SJCRH30 (cell line): ENCODE measurements around the gene IL20. TPM values are rescaled to one million over a fixed set of nuclear protein-coding genes. Genes with fewer than 3 reads are reported as not detected.
A peak's percentile ranks its signal among the peaks of the same experiment; 100 is the strongest.

ENCODE experiments used
- DNase-seq, 2 experiments: peaks; one replicate each; pipeline ENCODE4 v3.0.0-alpha.2; 2015 to 2020
- H3K27ac ChIP-seq: fragments of 250-450 bp; sonication (Bioruptor Pico); 2 replicates; pipeline ENCODE4 v1.5.1; 2020; ENCODE audit warnings: mild to moderate bottlenecking, moderate library complexity
- H3K27me3 ChIP-seq: fragments of 250-450 bp; sonication (Bioruptor Pico); 2 replicates; pipeline ENCODE4 v1.5.1; 2020; ENCODE audit warnings: mild to moderate bottlenecking, moderate library complexity
- H3K36me3 ChIP-seq: fragments of 250-450 bp; sonication (Bioruptor Pico); 2 replicates; pipeline ENCODE4 v1.5.1; 2020; ENCODE audit warnings: mild to moderate bottlenecking, moderate library complexity
- H3K4me1 ChIP-seq: fragments of 250-450 bp; sonication (Bioruptor Pico); 2 replicates; pipeline ENCODE4 v1.5.1; 2020; ENCODE audit warnings: mild to moderate bottlenecking, moderate library complexity
- H3K4me3 ChIP-seq: fragments of 250-450 bp; sonication (Bioruptor Pico); 2 replicates; pipeline ENCODE4 v1.5.1; 2020; ENCODE audit warnings: mild to moderate bottlenecking, moderate library complexity
- H3K9me3 ChIP-seq: fragments of 250-450 bp; sonication (Bioruptor Pico); replicated peaks from 2 replicates; pipeline ENCODE4 v1.5.1; 2020; ENCODE audit warnings: mild to moderate bottlenecking, moderate library complexity
- total RNA-seq: library from RNA; depleted of rRNA; stranded (reverse); fragments of >200 nt; shearing (Covaris generic); gene quantifications from 2 replicates; pipeline ENCODE4 v1.2.3, GENCODE V29; 2014; rRNA removed

Gene IL20, protein sequence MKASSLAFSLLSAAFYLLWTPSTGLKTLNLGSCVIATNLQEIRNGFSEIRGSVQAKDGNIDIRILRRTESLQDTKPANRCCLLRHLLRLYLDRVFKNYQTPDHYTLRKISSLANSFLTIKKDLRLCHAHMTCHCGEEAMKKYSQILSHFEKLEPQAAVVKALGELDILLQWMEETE
- total RNA-seq, result not detected in 2 replicates

DNA sequence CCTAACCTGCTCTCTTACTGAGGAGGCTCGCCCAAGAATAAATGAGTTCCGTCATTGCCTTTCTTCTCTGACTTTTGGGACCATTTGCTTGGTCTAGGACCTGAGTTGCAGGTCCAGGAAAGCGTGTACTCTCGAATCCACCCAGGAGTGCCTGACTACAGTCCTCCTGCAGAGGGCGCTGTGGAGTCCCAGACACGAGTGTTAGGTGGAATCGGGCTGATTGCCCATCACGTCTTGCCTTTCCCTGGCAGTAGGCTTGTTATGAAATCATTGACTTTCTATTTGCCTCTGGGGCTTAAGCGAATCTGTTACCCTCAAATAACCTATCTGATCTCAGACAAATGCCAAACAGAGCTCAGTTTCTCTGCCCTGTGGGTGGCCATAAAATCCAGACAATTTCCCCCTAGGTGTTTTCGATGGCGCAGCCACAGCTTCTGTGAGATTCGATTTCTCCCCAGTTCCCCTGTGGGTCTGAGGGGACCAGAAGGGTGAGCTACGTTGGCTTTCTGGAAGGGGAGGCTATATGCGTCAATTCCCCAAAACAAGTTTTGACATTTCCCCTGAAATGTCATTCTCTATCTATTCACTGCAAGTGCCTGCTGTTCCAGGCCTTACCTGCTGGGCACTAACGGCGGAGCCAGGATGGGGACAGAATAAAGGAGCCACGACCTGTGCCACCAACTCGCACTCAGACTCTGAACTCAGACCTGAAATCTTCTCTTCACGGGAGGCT, at the start of gene IL20:
TSS of gene IL20 (plus strand) at position 685 of the 733 bp plus-strand sequence. CDS start 230 bp downstream, outside the sequence.
- DNase-seq, result peak; percentile 69 to 82

DNA sequence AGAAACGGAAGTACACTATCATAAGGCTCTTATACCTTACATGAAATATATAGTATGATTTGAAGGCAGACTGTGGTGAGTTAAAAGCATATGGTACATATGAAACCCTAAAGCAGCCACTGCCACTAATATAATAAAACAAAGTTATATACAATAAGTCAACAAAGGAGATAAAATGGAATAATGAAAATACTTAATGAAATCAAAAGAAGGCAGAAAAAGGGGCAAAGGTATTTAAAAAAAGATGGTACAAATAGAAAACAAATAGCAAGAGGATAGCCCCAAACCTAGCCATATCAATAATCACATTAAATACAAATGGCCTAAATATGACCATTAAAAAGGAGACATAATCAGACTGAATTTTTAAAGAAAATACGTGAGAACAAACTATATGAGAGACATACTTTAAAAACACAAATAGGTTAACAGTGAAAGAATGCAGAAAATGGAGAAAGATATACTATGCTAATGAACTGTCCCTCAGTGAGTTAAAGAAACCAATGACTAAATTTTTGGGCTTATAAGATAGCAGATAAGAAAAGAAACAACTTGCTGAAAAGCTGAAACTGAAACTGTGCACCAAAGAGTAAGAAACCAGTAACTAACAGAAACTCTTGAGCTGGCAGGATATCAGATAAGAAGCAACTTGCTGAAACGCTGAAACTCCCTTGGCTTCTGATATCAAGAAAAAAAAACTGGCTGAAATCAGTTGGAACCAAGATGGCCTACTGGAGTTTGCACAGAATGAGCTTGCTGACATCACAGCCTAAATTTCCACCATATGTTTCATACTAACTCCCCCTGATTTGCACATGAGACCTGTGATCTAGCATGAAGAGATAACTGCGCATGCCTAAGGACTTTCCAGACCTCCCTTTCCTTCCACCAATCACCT, 48.8 kb upstream of the IL20 start:
- Histone ChIP-seq H3K36me3 (no peaks in the 10 kb centered on the region), H3K9me3 (no peaks in the 10 kb centered on the region; the same call in 1 of the 2 replicates), H3K4me3 (no peak overlapping the region), H3K27me3 (no peaks in the 10 kb centered on the region), H3K27ac (no peak overlapping the region), H3K4me1 (no peaks in the 10 kb centered on the region)
- DNase-seq, result no peak

More for the DNA sequence above, at the start of gene IL20:
- no peaks in the 10 kb centered on the region for H3K36me3 ChIP-seq
- peaks cover 4% of the 10 kb centered on the region for H3K27me3 ChIP-seq
- no peak within 1 kb of the TSS for H3K27ac ChIP-seq
- H3K4me1 ChIP-seq, result no peaks in the 10 kb centered on the region
- H3K4me3 ChIP-seq, result no peak within 1 kb of the TSS
- no peaks in the 10 kb centered on the region for H3K9me3 ChIP-seq

DNA sequence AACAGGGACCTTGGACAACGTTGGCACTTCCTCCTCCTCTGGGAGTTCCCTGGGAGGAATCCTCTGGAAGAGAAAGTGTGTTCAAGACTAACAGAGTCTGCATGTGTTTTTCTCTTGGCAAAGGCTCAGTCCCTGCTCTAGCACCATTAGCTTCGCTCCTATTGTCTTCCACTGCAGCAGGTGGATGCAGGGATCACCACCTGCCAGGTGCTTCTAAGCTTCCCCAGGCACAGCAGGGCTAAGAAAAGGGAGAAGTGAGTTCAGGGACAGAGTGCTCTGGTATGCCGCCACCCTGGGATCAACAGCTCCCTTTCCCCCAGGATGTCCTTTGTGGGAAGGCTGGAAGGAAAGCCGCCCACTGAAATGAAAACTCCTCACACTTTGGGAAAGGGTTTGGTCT, 43.9 kb upstream of the IL20 start:
- no peak for DNase-seq
- no peak overlapping the region for H3K27ac ChIP-seq
- H3K27me3 ChIP-seq, result no peaks in the 10 kb centered on the region

DNA sequence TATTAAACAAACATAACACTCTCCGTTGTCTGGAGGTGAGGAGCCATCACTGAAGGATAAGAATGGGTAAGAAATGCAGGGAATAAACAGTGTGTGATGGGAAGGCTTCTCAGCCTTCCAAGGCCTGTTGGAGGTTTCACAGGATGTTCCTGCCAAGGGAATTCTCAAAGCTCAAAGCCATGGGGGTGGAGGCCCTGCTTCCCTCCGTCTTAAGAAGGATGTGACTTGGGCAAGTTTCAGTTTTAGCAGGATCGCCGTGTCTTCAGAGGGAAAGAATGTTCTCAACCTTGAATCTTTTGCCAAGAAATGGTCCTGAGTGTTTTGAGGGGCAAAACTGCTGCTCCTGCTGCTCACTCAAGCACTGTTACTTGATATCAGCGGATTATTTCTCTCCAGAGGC, 41.7 kb upstream of the IL20 start:
- Histone ChIP-seq H3K36me3 (no peaks in the 10 kb centered on the region), H3K4me1 (0 out of 2 replicates have a peak, but pooled peaks cover 3% of the 10 kb centered on the region), H3K27ac (no peak overlapping the region), H3K4me3 (no peak overlapping the region), H3K27me3 (no peaks in the 10 kb centered on the region), H3K9me3 (no peaks in the 10 kb centered on the region)
- no peak for DNase-seq

More for the DNA sequence above, 43.9 kb upstream of the IL20 start:
- no peaks in the 10 kb centered on the region for H3K36me3 ChIP-seq
- H3K4me1 ChIP-seq, result no peaks in the 10 kb centered on the region
- H3K9me3 ChIP-seq, result no peaks in the 10 kb centered on the region
- no peak overlapping the region for H3K4me3 ChIP-seq

DNA sequence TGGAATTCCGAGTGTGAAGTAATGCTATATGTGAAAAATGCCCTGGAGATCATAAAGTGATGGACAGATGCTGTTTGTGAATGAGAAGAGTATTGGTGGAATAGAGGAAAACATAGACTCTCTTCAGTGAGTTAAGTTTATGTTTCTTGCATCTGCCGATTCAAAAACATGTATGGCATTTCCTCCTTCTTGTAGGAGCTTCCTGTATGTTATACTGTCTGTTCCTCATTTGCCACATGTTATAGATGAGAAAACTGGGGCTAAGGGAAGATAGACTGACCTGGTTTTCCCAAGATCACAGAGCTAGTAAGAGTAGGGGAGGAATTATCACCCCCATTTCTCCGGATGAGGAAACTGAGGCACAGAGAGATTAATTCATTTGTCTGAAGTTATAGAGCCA, 41.1 kb upstream of the IL20 start:
- Histone ChIP-seq H3K27ac (no peak overlapping the region), H3K9me3 (no peaks in the 10 kb centered on the region), H3K4me1 (0 out of 2 replicates have a peak, but pooled peaks cover 3% of the 10 kb centered on the region), H3K27me3 (no peaks in the 10 kb centered on the region), H3K36me3 (no peaks in the 10 kb centered on the region), H3K4me3 (no peak overlapping the region)
- DNase-seq, result no peak

DNA sequence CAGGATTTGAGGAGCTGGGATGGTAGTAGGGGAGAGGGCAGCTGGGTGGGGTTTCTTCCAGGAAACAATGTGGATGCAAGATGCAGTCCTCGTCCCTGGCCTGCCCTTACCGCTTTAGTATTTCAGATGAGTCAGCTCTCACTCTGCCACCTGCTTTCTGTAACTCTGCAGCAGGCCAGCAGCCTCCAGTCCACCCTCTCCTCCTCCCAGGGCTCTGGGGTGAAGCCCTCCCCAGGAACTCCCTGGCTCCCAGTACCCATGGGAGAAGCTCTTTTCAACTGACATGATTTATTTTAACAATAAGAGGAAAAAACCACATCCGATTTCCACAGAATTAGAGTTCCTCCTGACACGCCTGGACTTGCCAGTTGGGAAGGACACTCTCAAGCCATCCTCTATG, 39.0 kb upstream of the IL20 start:
- Histone ChIP-seq H3K27me3 (no peaks in the 10 kb centered on the region), H3K4me3 (no peak overlapping the region), H3K4me1 (0 out of 2 replicates have a peak, but pooled peaks cover 3% of the 10 kb centered on the region), H3K27ac (no peak overlapping the region), H3K36me3 (no peaks in the 10 kb centered on the region), H3K9me3 (no peaks in the 10 kb centered on the region)
- DNase-seq, result peak; percentile 37 to 44

DNA sequence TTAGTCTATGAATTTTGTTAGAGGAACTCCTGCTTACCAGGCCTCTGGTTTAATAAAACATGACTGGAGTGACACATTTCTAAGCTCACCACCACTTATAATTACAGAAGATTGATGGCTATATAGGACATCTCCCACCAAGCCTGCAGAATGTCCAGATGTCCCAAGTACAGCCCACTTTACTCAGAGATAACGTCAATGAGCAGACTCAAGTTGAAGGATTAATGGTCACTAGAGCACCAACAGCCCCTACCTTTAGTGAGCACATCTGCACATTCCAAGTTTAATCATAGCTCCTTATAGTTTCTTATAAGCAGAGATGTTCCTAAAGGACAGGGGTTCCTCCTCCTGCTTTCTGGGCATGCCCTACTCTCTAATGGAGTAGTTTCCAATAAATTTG, 37.4 kb upstream of the IL20 start:
- Histone ChIP-seq H3K27ac (no peak overlapping the region), H3K36me3 (no peaks in the 10 kb centered on the region), H3K4me1 (0 out of 2 replicates have a peak, but pooled peaks cover 3% of the 10 kb centered on the region), H3K4me3 (no peak overlapping the region), H3K27me3 (0 out of 2 replicates have a peak, but pooled peaks cover 3% of the 10 kb centered on the region), H3K9me3 (no peaks in the 10 kb centered on the region)
- DNase-seq, result no peak

DNA sequence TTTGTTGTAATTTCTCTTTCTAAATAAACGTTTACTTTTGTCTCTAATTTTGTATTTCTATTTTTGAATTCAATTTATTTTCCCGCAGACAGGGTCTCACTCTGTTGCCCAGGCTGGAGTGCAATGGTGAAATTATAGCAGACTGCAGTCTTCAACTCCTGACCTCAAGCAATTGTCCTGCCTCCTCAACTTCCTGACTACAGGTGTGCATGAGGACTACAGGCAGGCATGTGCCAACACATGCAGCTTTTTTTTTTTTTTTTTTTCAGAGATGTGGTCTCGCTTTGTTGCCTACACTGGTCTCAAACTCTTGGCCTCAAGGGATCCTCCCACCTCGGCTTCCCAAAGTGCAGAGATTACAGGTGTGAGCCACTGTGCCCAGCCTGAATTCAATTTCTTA, 36.7 kb upstream of the IL20 start:
- Histone ChIP-seq H3K27ac (no peak overlapping the region), H3K4me1 (0 out of 2 replicates have a peak, but pooled peaks cover 3% of the 10 kb centered on the region), H3K4me3 (no peak overlapping the region), H3K9me3 (no peaks in the 10 kb centered on the region), H3K36me3 (no peaks in the 10 kb centered on the region), H3K27me3 (0 out of 2 replicates have a peak, but pooled peaks cover 3% of the 10 kb centered on the region)
- DNase-seq, result no peak

DNA sequence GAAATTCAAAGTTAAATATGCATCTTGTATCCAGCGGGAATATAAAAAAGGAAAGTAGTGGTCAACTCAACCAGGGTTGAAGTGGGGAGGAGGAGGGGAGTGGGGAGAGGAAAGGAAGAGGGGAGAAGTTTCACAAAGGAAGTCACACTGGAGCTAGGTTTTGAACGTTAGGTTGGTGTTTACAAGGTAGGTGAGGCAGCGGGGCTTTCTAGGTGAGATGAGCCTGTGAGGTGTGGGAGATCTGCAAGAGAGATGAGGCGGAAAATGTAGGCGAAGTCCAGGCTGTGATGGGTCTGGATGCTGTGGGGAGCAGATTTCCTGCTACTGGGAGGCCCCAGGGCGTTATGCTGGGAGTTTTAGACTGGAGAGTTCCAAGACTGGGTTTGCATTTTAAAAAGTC, 36.1 kb upstream of the IL20 start:
- H3K4me1 ChIP-seq, result 0 out of 2 replicates have a peak, but pooled peaks cover 3% of the 10 kb centered on the region
- DNase-seq, result no peak
- H3K4me3 ChIP-seq, result no peak overlapping the region
- no peak overlapping the region for H3K27ac ChIP-seq
- no peaks in the 10 kb centered on the region for H3K9me3 ChIP-seq
- 0 out of 2 replicates have a peak, but pooled peaks cover 3% of the 10 kb centered on the region for H3K27me3 ChIP-seq
- no peaks in the 10 kb centered on the region for H3K36me3 ChIP-seq

DNA sequence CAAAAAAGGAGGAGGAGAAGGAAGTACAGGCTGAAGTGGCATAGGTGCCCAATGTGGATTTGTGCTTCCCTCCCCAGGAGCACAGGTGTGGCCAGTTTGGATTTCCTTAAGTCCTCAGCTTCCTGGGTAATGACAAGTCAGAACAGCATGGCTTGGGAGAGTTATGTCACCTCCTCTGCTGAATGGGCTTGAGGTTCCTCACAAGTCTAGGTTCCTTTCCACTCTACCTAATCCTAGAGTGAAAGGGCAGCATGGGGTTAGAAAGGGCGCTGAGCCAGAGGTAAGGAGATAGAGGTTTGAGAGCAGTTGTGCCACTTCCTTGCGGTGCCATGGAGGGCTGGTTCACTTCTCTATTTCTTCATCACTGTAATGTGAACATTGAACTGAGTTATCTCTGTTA, 35.5 kb upstream of the IL20 start:
- no peak overlapping the region for H3K4me3 ChIP-seq

DNA sequence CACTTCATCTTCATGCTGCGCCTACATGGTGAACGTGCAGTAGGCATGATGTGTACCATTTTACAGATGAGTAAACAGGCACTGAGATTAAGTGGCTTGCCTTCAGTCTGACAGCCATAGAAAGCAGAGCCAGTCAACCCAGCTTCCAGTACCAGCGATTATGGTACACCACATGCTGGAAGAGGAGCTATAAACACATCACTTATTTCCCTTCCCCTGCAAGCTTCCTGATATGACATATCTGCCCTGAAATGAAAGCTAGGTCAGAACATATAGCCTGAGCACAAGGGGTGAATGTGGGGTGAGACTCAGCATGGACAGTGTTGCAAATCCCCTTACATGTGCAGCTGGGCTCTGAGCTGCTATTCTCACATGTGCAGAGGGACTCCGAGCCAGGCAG, 33.8 kb upstream of the IL20 start:
- no peak for DNase-seq
- no peak overlapping the region for H3K4me3 ChIP-seq
- no peak overlapping the region for H3K27ac ChIP-seq
- H3K9me3 ChIP-seq, result no peaks in the 10 kb centered on the region
- H3K36me3 ChIP-seq, result no peaks in the 10 kb centered on the region
- H3K4me1 ChIP-seq, result peaks cover 3% of the 10 kb centered on the region; the same call in 1 of the 2 replicates
- H3K27me3 ChIP-seq, result 0 out of 2 replicates have a peak, but pooled peaks cover 3% of the 10 kb centered on the region

More for the DNA sequence above, 35.5 kb upstream of the IL20 start:
- H3K9me3 ChIP-seq, result no peaks in the 10 kb centered on the region
- no peak overlapping the region for H3K27ac ChIP-seq
- no peak for DNase-seq
- peaks cover 3% of the 10 kb centered on the region; the same call in 1 of the 2 replicates for H3K4me1 ChIP-seq
- no peaks in the 10 kb centered on the region for H3K36me3 ChIP-seq
- 0 out of 2 replicates have a peak, but pooled peaks cover 3% of the 10 kb centered on the region for H3K27me3 ChIP-seq

DNA sequence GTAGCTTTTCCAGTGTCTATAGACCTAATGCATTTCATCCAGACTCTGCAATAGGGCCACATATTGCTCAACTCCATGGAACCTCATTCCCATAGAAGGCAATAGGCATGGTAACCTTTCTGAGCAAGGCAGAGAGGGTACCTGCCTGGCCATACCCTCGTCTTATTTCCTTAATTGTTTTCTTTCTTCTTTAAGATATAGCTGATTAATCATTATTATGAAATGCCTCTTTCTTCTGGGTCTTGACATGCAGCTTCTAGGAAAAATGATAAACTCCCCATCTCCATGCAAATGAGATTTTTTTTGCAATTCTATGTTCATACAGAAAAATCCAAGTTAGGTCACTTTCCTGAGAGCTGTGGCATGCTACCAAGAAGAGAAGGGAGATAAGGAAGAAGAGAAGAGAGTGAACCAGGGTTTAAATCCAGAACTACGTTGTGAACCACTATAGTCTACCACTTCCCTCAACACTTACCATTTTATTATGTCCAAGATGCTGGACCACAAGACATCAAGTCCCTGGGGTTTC, 33.0 kb upstream of the IL20 start:
- H3K27ac ChIP-seq, result no peak overlapping the region
- no peaks in the 10 kb centered on the region; the same call in 1 of the 2 replicates for H3K4me1 ChIP-seq
- DNase-seq, result no peak
- H3K4me3 ChIP-seq, result no peak overlapping the region
- H3K9me3 ChIP-seq, result no peaks in the 10 kb centered on the region
- H3K36me3 ChIP-seq, result no peaks in the 10 kb centered on the region
- H3K27me3 ChIP-seq, result 0 out of 2 replicates have a peak, but pooled peaks cover 3% of the 10 kb centered on the region

DNA sequence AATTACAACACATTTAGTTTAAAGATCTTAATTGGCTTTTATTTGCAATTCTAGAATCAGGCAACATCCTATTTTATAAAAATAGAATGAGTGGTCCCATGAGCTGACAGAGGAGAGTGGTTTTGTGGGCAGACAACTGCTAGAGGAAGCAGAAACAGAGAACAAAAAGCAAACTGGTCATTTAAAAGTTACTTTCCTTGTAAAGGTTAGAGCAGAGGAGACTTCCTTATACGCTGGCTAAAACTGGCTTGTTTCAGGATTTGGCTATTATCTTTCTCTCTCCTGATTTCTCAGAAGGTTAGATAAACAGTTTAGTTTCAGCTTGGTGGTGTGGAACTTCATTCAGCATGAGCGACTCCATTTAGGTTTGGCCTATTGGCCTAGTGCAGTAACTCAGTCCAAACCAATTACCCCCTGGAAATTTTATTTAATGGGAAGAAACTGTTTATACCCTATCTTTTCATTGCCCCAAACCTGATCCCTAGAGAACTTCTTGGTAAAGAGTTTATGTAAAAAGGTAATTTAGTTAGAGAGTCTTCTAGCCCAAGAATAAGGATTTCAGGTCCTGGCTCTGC, 32.2 kb upstream of the IL20 start:
- H3K9me3 ChIP-seq, result no peaks in the 10 kb centered on the region
- no peaks in the 10 kb centered on the region; the same call in 1 of the 2 replicates for H3K4me1 ChIP-seq
- H3K27ac ChIP-seq, result no peak overlapping the region
- no peaks in the 10 kb centered on the region for H3K36me3 ChIP-seq
- 0 out of 2 replicates have a peak, but pooled peaks cover 3% of the 10 kb centered on the region for H3K27me3 ChIP-seq
- no peak overlapping the region for H3K4me3 ChIP-seq
- DNase-seq, result no peak

DNA sequence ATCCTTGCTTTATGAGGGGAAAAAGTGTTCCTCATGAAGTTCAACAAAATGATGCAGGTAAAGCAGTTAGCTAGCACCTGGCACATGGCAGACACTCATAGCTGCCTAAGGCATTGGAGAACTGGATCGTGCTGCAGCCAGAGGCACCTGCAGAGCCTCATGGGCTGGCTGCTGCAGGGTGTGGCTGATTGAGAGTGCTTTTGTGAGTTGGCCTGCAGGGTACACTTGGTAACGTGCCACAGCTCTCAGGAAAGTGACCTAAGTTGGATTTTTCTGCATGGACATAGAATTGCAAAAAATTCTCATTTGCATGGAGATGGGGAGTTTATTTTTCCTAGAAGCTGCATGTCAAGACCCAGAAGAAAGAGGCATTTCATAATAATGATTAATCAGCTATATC, 31.6 kb upstream of the IL20 start:
- no peaks in the 10 kb centered on the region; the same call in 1 of the 2 replicates for H3K4me1 ChIP-seq
- 0 out of 2 replicates have a peak, but pooled peaks cover 3% of the 10 kb centered on the region for H3K27me3 ChIP-seq
- no peak overlapping the region for H3K27ac ChIP-seq
- DNase-seq, result no peak
- H3K9me3 ChIP-seq, result no peaks in the 10 kb centered on the region
- H3K36me3 ChIP-seq, result no peaks in the 10 kb centered on the region
- H3K4me3 ChIP-seq, result no peak overlapping the region
